SK-N-SH (cell line): ENCODE data around the gene HRH1. TPM values are rescaled to one million over a fixed set of nuclear protein-coding genes. Genes with fewer than 3 reads are reported as not detected.

Experiments used
- CTCF ChIA-PET: fragments of 300-600, 350-600 bp; formaldehyde crosslinking; extraction: SDS; loops from one replicate; lab custom pipeline; 2021; lab: Yijun Ruan, JAX
- POLR2A ChIA-PET: fragments of 350-600 bp; sonication (Branson Sonifier 250); formaldehyde crosslinking; extraction: SDS; loops from one replicate; lab custom pipeline; 2020; ENCODE audit warnings: antibody characterized with exemption, inconsistent platforms; lab: Yijun Ruan, JAX
- DNase-seq: peaks from one replicate; pipeline ENCODE4 v3.0.0; 2012
- H2AFZ ChIP-seq: fragments of 200-600 bp; sonication (generic); 2 replicates; pipeline ENCODE4 v1.8.1; 2016; ENCODE audit warnings: antibody characterized with exemption, mild to moderate bottlenecking, low read depth
- H3F3A ChIP-seq: fragments of 200-600 bp; sonication (generic); replicated peaks from 2 replicates; pipeline ENCODE3; 2016; ENCODE audit warnings: antibody characterized with exemption, mild to moderate bottlenecking; ENCODE audit not compliant: insufficient read depth
- H3K27ac ChIP-seq, 2 experiments: fragments of 200-500 bp in 1 of 2; fragments of 200-600 bp in 1 of 2; sonication (Bioruptor generic) in 1 of 2; sonication (generic), shearing (Covaris generic) in 1 of 2; 2 replicates each; pipeline versions ENCODE4 v1.5.1 to v1.6.1; 2014 to 2016; ENCODE audit warnings: low read depth in 2 of 2, inconsistent platforms in 1 of 2, low read length in 1 of 2, mild to moderate bottlenecking in 1 of 2, mixed read lengths in 1 of 2
- H3K27me3 ChIP-seq: fragments of 200-600 bp; sonication (generic), shearing (Covaris generic); 2 replicates; pipeline ENCODE4 v1.6.1; 2016; ENCODE audit warnings: mixed run types; ENCODE audit not compliant: insufficient read depth
- H3K36me3 ChIP-seq, 2 experiments: fragments of 200-500 bp in 1 of 2; fragments of 200-600 bp in 1 of 2; sonication (Bioruptor generic) in 1 of 2; sonication (generic) in 1 of 2; replicated peaks in 1 of 2; 2 replicates each; pipeline versions ENCODE3 to v1.5.1; 2014 to 2016; ENCODE audit warnings: low read length in 1 of 2, mild to moderate bottlenecking in 1 of 2; ENCODE audit not compliant: insufficient read depth in 2 of 2, control insufficient read depth in 1 of 2
- H3K4me1 ChIP-seq, 2 experiments: fragments of 200-500 bp in 1 of 2; fragments of 200-600 bp in 1 of 2; sonication (Bioruptor generic) in 1 of 2; sonication (generic), shearing (Covaris generic) in 1 of 2; 2 replicates each; pipeline versions ENCODE4 v1.5.1 to v1.6.1; 2014 to 2016; ENCODE audit warnings: low read depth in 1 of 2, low read length in 1 of 2, mixed run types in 1 of 2; ENCODE audit not compliant: insufficient read depth in 2 of 2, control insufficient read depth in 1 of 2
- H3K4me2 ChIP-seq: fragments of 200-600 bp; sonication (generic), shearing (Covaris generic); 2 replicates; pipeline ENCODE4 v1.6.1; 2017; ENCODE audit warnings: mixed run types
- H3K4me3 ChIP-seq, 2 experiments: fragments of 200-500 bp in 1 of 2; fragments of 200-600 bp in 1 of 2; sonication (Bioruptor generic) in 1 of 2; sonication (generic), shearing (Covaris generic) in 1 of 2; 2 replicates each; pipeline versions ENCODE4 v1.5.1 to v1.8.1; 2014 to 2016; ENCODE audit warnings: low read depth in 2 of 2, inconsistent platforms in 1 of 2, low read length in 1 of 2, mild to moderate bottlenecking in 1 of 2, mixed read lengths in 1 of 2, moderate library complexity in 1 of 2
- H3K79me2 ChIP-seq: fragments of 200-600 bp; sonication (generic); 2 replicates; pipeline ENCODE4 v1.8.1; 2017; ENCODE audit warnings: mild to moderate bottlenecking; ENCODE audit not compliant: insufficient read depth
- H3K9ac ChIP-seq: fragments of 200-600 bp; sonication (generic); 2 replicates; pipeline ENCODE4 v1.6.1; 2017; ENCODE audit warnings: mixed run types
- H3K9me2 ChIP-seq: fragments of 200-600 bp; sonication (generic); 2 replicates; pipeline ENCODE4 v1.6.1; 2017; ENCODE audit warnings: mixed run types
- H3K9me3 ChIP-seq: fragments of 200-600 bp; sonication (generic); 2 replicates; pipeline ENCODE4 v1.6.1; 2017; ENCODE audit warnings: mixed run types, mild to moderate bottlenecking, moderate library complexity
- H4K20me1 ChIP-seq: fragments of 200-600 bp; sonication (generic); 2 replicates; pipeline ENCODE4 v1.6.1; 2017; ENCODE audit warnings: mild to moderate bottlenecking, mixed run types; ENCODE audit not compliant: insufficient read depth
- EP300 ChIP-seq, 2 experiments: IDR thresholded peaks; 2 replicates each; pipeline versions ENCODE4 v1.4.0 to v1.6.1; 2012; ENCODE audit warnings: borderline replicate concordance in 1 of 2, low read depth in 1 of 2, low read length in 1 of 2
- FOXM1 ChIP-seq: IDR thresholded peaks from 2 replicates; pipeline ENCODE4 v1.4.0; 2012; ENCODE audit warnings: low read depth, mild to moderate bottlenecking
- GATA2 ChIP-seq: sonication (generic); formaldehyde crosslinking; IDR thresholded peaks from 2 replicates; pipeline ENCODE4 v1.5.0; 2020; ENCODE audit warnings: mild to moderate bottlenecking, missing genetic modification reagents
- IRF3 ChIP-seq: fragments of 150-350 bp; IDR thresholded peaks from 2 replicates; pipeline ENCODE4 v1.6.1; 2016; ENCODE audit warnings: mild to moderate bottlenecking, low read depth, low read length
- JUND ChIP-seq: IDR thresholded peaks from 2 replicates; pipeline ENCODE4 v1.4.0; 2012
- MXI1 ChIP-seq: IDR thresholded peaks from 2 replicates; pipeline ENCODE4 v1.6.1; 2012; ENCODE audit warnings: mild to moderate bottlenecking, low read depth, low read length, improper control_type of control experiment
- PBX3 ChIP-seq: IDR thresholded peaks from 2 replicates; pipeline ENCODE4; 2012
- RAD21 ChIP-seq: IDR thresholded peaks from 2 replicates; pipeline ENCODE4 v1.6.1; 2012; ENCODE audit warnings: mild to moderate bottlenecking, low read length
- SMC3 ChIP-seq: IDR thresholded peaks from 2 replicates; pipeline ENCODE4 v1.6.1; 2012; ENCODE audit warnings: low read depth, low read length, improper control_type of control experiment
- TAF1 ChIP-seq: IDR thresholded peaks from 2 replicates; pipeline ENCODE4 v1.6.1; 2012; ENCODE audit warnings: low read depth, mild to moderate bottlenecking, low read length, moderate library complexity, borderline replicate concordance
- TCF12 ChIP-seq: IDR thresholded peaks from 2 replicates; pipeline ENCODE4 v1.4.0; 2012
- USF1 ChIP-seq: IDR thresholded peaks from 2 replicates; pipeline ENCODE4 v1.4.0; 2012; ENCODE audit warnings: low read depth, borderline replicate concordance
- USF2 ChIP-seq: fragments of 150-350 bp; IDR thresholded peaks from 2 replicates; pipeline ENCODE4 v1.6.1; 2017; ENCODE audit warnings: antibody characterized with exemption, low read length, low read depth, borderline replicate concordance
- ZBTB33 ChIP-seq: IDR thresholded peaks from 2 replicates; pipeline ENCODE4 v1.4.0; 2012; ENCODE audit warnings: low read depth, borderline replicate concordance
- WGBS: methylation state at CpG from one replicate; pipeline ENCODE4 v1.1.6; 2017; ENCODE audit warnings: low lambda C conversion rate; 5-methylcytosine and 5-hydroxymethylcytosine counted together
- polyA plus RNA-seq, 3 experiments: library from polyadenylated mRNA; depleted of rRNA; stranded (reverse); fragments of >200 nt; gene quantifications; 2 replicates each; pipeline ENCODE4 v1.2.3, GENCODE V29; 2012

HRH1 gene
- polyA plus RNA-seq, 1 of the 3 experiments (the other 2 are of a cell fraction), result 6.2 TPM

- H4K20me1 ChIP-seq, result no peaks in the 10 kb centered on the region
- POLR2A ChIA-PET, result no interaction called here
- TF ChIP-seq TAF1, result no peak
- TF ChIP-seq SMC3, result no peak
- no peak for TF ChIP-seq FOXM1
- TF ChIP-seq RAD21, result no peak
- no peak for TF ChIP-seq MXI1
- no peak for TF ChIP-seq ZBTB33
- no peak for TF ChIP-seq GATA2
- no peak for TF ChIP-seq PBX3
- no peak for TF ChIP-seq USF2
- TF ChIP-seq USF1, result no peak
- no peak for TF ChIP-seq IRF3
- TF ChIP-seq JUND, result no peak
- no peak for TF ChIP-seq EP300 (IDR thresholded peaks at IDR 0.05; ENCODE audit: borderline replicate concordance in 1 of 2, low read depth in 1 of 2, low read length in 1 of 2)
- TF ChIP-seq TCF12, result no peak
- TF ChIP-seq, all 33 proteins: peak for 0
- Histone ChIP-seq H3K27ac (no peak overlapping the region), H3K9me3 (no peaks in the 10 kb centered on the region), H3K4me1 (peaks cover 0 to 3% of the 10 kb centered on the region in 2 experiments; a peak in 1 of 4 replicates), H3K9me2 (no peaks in the 10 kb centered on the region), H3K27me3 (no peaks in the 10 kb centered on the region), H3K36me3 (peaks cover 0 to 10% of the 10 kb centered on the region in 2 experiments), H2AFZ (no peak overlapping the region), H3F3A (no peaks in the 10 kb centered on the region), H3K79me2 (peaks cover 99% of the 10 kb centered on the region), H3K4me3 (no peak overlapping the region), H3K4me2 (no peak overlapping the region), H3K9ac (no peak overlapping the region)
- no peak for DNase-seq
- CTCF ChIA-PET, result interaction anchor here (2.4 kb wide), 1 partner anchor 24 kb away, joined by 10 read pairs; the partner anchor contains the start of gene HRH1
- WGBS, result 97% methylated on average over 7 of the region's 8 CpGs
These were observed 24.1 kb downstream of the HRH1 start for GRCh38 chr3:11178421-11178820.
